ENCODE measurements around the gene ATP6V0A1. TPM values are rescaled to one million over a fixed set of nuclear protein-coding genes. Genes with fewer than 3 reads are reported as not detected.
A peak's percentile ranks its signal among the peaks of the same experiment; 100 is the strongest.

The ATP6V0A1 gene
- total RNA-seq, 4 donors from 2014 or later = 91.8 to 313 (median 115) TPM

- 29 to 42% methylated on average over 1 to 3 of the region's 3 CpGs for WGBS, 2 donors (ENCODE audit: low coverage in 1 of 2)
- Histone ChIP-seq H3K27me3 (no peaks in the 10 kb centered on the region), H3K4me3 (no peak overlapping the region), H3K36me3 (no peaks in the 10 kb centered on the region), H3K9me3 (no peaks in the 10 kb centered on the region), H3K27ac (no peak overlapping the region), H3K4me1 (peaks cover 5 to 28% (median 13%) of the 10 kb centered on the region in 4 donors)
- intact Hi-C loops (cut with DNase I; ENCODE audit: low total_unique reads) (loop anchor here (10.0 kb wide), 1 partner anchor 95 kb away; no protein-coding TSS in a partner anchor), in situ Hi-C loops (cut with MboI; ENCODE audit: low pct_ligation_motif_present in 1 of 4, low pct_unique_long_range_greater_than_20kb in 1 of 4, low sequenced_read_pairs in 3 of 4) (loop anchor here in 3 of 4 donors (5.0 to 10.0 kb wide), 2 partner anchors 82 to 95 kb away; no protein-coding TSS in a partner anchor)
- no peak for DNase-seq
- TF ChIP-seq POLR2AphosphoS5 (IDR thresholded peaks at IDR 0.05) (no peak), POLR2A (IDR thresholded peaks at IDR 0.05) (no peak), EP300 (IDR thresholded peaks at IDR 0.05; ENCODE audit: low read depth) (no peak)
- TF ChIP-seq, protein P1, sequence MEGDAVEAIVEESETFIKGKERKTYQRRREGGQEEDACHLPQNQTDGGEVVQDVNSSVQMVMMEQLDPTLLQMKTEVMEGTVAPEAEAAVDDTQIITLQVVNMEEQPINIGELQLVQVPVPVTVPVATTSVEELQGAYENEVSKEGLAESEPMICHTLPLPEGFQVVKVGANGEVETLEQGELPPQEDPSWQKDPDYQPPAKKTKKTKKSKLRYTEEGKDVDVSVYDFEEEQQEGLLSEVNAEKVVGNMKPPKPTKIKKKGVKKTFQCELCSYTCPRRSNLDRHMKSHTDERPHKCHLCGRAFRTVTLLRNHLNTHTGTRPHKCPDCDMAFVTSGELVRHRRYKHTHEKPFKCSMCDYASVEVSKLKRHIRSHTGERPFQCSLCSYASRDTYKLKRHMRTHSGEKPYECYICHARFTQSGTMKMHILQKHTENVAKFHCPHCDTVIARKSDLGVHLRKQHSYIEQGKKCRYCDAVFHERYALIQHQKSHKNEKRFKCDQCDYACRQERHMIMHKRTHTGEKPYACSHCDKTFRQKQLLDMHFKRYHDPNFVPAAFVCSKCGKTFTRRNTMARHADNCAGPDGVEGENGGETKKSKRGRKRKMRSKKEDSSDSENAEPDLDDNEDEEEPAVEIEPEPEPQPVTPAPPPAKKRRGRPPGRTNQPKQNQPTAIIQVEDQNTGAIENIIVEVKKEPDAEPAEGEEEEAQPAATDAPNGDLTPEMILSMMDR (IDR thresholded peaks at IDR 0.05) = no peak
Measured at GRCh38 chr17:42429726-42430447, 28.8 kb upstream of the ATP6V0A1 start.

DNA sequence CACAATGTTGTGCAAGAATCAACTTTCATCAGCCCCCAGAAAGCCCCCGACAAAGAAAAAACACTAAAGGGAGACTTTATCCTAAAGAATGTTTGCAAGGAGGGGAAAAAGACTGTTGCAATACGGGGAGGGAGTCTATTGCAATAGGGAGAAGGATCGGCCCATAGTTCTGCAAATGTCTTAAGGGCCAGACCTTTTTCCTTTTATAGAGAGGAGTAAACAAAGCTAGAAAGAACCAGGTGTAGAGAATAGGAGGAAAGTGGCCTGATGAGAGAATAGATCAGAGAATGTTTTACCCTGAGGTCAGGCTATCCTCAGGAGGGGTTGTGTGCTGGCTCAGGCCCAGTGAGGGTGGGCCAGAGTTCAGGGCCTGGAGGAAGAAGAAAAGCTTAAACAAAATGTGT lies 26.9 kb upstream of the ATP6V0A1 start:
- no peaks in the 10 kb centered on the region for H3K36me3 ChIP-seq
- H3K27ac ChIP-seq = peak overlapping the region in 1 of 4 donors; percentile 33
- no peaks in the 10 kb centered on the region for H3K27me3 ChIP-seq
- H3K4me1 ChIP-seq = peaks cover 5 to 28% (median 13%) of the 10 kb centered on the region in 4 donors
- TF ChIP-seq, protein P1 (IDR thresholded peaks at IDR 0.05) = no peak
- no peak for TF ChIP-seq POLR2A (IDR thresholded peaks at IDR 0.05)
- TF ChIP-seq POLR2AphosphoS5 (IDR thresholded peaks at IDR 0.05) = no peak
- TF ChIP-seq EP300 (IDR thresholded peaks at IDR 0.05; ENCODE audit: low read depth) = no peak
- WGBS, 2 donors (ENCODE audit: low coverage in 1 of 2) = 33 to 46% methylated on average over 3 of the region's 3 CpGs
- H3K4me3 ChIP-seq = no peak overlapping the region
- in situ Hi-C loops (cut with MboI; ENCODE audit: low pct_ligation_motif_present in 1 of 4, low pct_unique_long_range_greater_than_20kb in 1 of 4, low sequenced_read_pairs in 3 of 4) = loop anchor here in 2 of 4 donors (10.0 kb wide), 1 partner anchor 93 kb away; no protein-coding TSS in a partner anchor
- H3K9me3 ChIP-seq = no peaks in the 10 kb centered on the region
- intact Hi-C loops (cut with DNase I; ENCODE audit: low total_unique reads) = no loop called here
- no peak for DNase-seq

DNA sequence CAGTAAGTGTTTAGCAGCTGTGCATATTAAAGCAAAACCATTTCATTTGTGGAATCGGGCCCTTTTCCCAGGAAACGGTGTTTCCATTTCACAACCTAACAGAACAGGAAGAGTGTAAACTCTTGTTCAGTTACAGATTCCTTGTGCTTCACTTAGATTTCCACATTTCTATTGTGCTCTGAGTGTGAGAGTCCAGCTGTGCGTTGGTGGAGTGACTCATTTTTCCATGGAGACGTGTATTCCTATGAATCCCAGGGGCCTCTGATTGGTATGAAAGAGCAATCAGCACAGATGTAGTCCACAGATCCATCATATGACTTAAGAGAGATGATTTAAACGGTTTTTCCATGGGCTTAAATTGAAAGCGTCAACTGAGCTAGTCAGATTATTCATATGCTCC lies 22.3 kb upstream of the ATP6V0A1 start:
- Histone ChIP-seq H3K27ac (peak overlapping the region; percentile 54 to 71 (median 65)), H3K36me3 (no peaks in the 10 kb centered on the region), H3K9me3 (no peaks in the 10 kb centered on the region), H3K4me3 (no peak overlapping the region), H3K4me1 (peaks cover 0 to 25% (median 9%) of the 10 kb centered on the region in 4 donors), H3K27me3 (no peaks in the 10 kb centered on the region)
- in situ Hi-C loops (cut with MboI; ENCODE audit: low pct_ligation_motif_present in 1 of 4, low pct_unique_long_range_greater_than_20kb in 1 of 4, low sequenced_read_pairs in 3 of 4) = loop anchor here in 2 of 4 donors (10.0 kb wide), 1 partner anchor 88 kb away; no protein-coding TSS in a partner anchor
- intact Hi-C loops (cut with DNase I; ENCODE audit: low total_unique reads) = no loop called here
- TF ChIP-seq EP300 (IDR thresholded peaks at IDR 0.05; ENCODE audit: low read depth) = no peak
- no peak for TF ChIP-seq POLR2A (IDR thresholded peaks at IDR 0.05)
- TF ChIP-seq POLR2AphosphoS5 (IDR thresholded peaks at IDR 0.05) = peak in 2 of 3 donors; percentile 57 to 64
- TF ChIP-seq, protein P1 (IDR thresholded peaks at IDR 0.05) = no peak
- 48 to 53% methylated on average over 6 of the region's 6 CpGs for WGBS, 2 donors (ENCODE audit: low coverage in 1 of 2)
- DNase-seq = peak; percentile 20
